Astrocyte (in vitro differentiated cells and primary cell): ENCODE measurements around the gene GALNT2. TPM values are rescaled to one million over a fixed set of nuclear protein-coding genes. Genes with fewer than 3 reads are reported as not detected.
A peak's percentile ranks its signal among the peaks of the same experiment; 100 is the strongest.

Experiments used
- DNase-seq: peaks from one replicate; pipeline ENCODE4 v3.0.0-alpha.2; 2010; ENCODE audit warnings: low read depth
- FAIRE-seq: peaks from 2 replicates; lab custom pipeline; 2011; peaks lifted over from hg19 to GRCh38; lab: Jason Lieb, UNC
- H2AFZ ChIP-seq: 2 replicates; pipeline ENCODE4 v1.6.0; 2012; ENCODE audit warnings: low read depth, low read length, inconsistent platforms
- H3K27ac ChIP-seq: 2 replicates; pipeline ENCODE4 v1.5.1; 2011; ENCODE audit warnings: low read depth, low read length, inconsistent platforms
- H3K27me3 ChIP-seq: 2 replicates; pipeline ENCODE4 v1.6.0; 2011; ENCODE audit warnings: low read length, inconsistent platforms; ENCODE audit not compliant: insufficient read depth
- H3K36me3 ChIP-seq: 2 replicates; pipeline ENCODE4 v1.5.1; 2011; ENCODE audit warnings: low read length, inconsistent platforms; ENCODE audit not compliant: insufficient read depth
- H3K4me1 ChIP-seq: 2 replicates; pipeline ENCODE4 v1.5.1; 2011; ENCODE audit warnings: low read length, inconsistent platforms; ENCODE audit not compliant: insufficient read depth
- H3K4me2 ChIP-seq: 2 replicates; pipeline ENCODE4 v1.6.0; 2012; ENCODE audit warnings: low read length, inconsistent platforms
- H3K4me3 ChIP-seq: 2 replicates; pipeline ENCODE4 v1.5.1; 2011; ENCODE audit warnings: low read depth, mild to moderate bottlenecking, low read length, inconsistent platforms; ENCODE audit not compliant: insufficient read depth
- H3K79me2 ChIP-seq: 2 replicates; pipeline ENCODE4 v1.6.0; 2012; ENCODE audit warnings: mild to moderate bottlenecking, low read length, inconsistent platforms; ENCODE audit not compliant: insufficient read depth
- H3K9ac ChIP-seq: 2 replicates; pipeline ENCODE4 v1.6.0; 2012; ENCODE audit warnings: mild to moderate bottlenecking, low read length, inconsistent platforms
- H3K9me3 ChIP-seq: 2 replicates; pipeline ENCODE4 v1.5.1; 2012; ENCODE audit warnings: low read depth, mild to moderate bottlenecking, low read length, inconsistent platforms; ENCODE audit not compliant: insufficient read depth
- H4K20me1 ChIP-seq: 2 replicates; pipeline ENCODE4 v1.6.0; 2012; ENCODE audit warnings: low read length, inconsistent platforms; ENCODE audit not compliant: insufficient read depth
- H3K27ac Mint-ChIP-seq: one replicate; pipeline ENCODE4 v1.8.0; 2021; ENCODE audit warnings: mild to moderate bottlenecking, mixed read lengths; ENCODE audit not compliant: unreplicated experiment
- H3K27me3 Mint-ChIP-seq: one replicate; pipeline ENCODE4 v1.8.0; 2021; ENCODE audit warnings: low read depth, mixed read lengths; ENCODE audit not compliant: unreplicated experiment
- H3K36me3 Mint-ChIP-seq: one replicate; pipeline ENCODE4 v1.8.0; 2021; ENCODE audit warnings: low read depth, mixed read lengths; ENCODE audit not compliant: unreplicated experiment
- H3K4me1 Mint-ChIP-seq: one replicate; pipeline ENCODE4 v1.8.0; 2021; ENCODE audit warnings: low read depth, mixed read lengths; ENCODE audit not compliant: unreplicated experiment
- H3K4me3 Mint-ChIP-seq: one replicate; pipeline ENCODE4 v1.8.0; 2021; ENCODE audit warnings: mild to moderate bottlenecking, moderate library complexity, mixed read lengths; ENCODE audit not compliant: unreplicated experiment
- H3K9me3 Mint-ChIP-seq: one replicate; pipeline ENCODE4 v1.8.0; 2021; ENCODE audit warnings: mild to moderate bottlenecking, mixed read lengths; ENCODE audit not compliant: unreplicated experiment
- CTCF ChIP-seq: IDR thresholded peaks from 2 replicates; pipeline ENCODE4 v1.5.1; 2011; ENCODE audit warnings: low read depth, mild to moderate bottlenecking, inconsistent platforms, low read length, moderate library complexity; ENCODE audit not compliant: insufficient read depth
- EZH2 ChIP-seq: IDR thresholded peaks from 2 replicates; pipeline ENCODE4 v1.6.1; 2012; ENCODE audit warnings: mild to moderate bottlenecking, low read length, inconsistent platforms; ENCODE audit not compliant: insufficient read depth
- total RNA-seq: library from RNA; stranded (reverse); gene quantifications from 2 replicates; pipeline ENCODE4 v1.2.1, GENCODE V29; 2021

The GALNT2 gene
- total RNA-seq, 1 donor from 2014 or later: 507 TPM

GRCh38 chr1:230321741-230322420, 254.8 kb downstream of the GALNT2 start:
- TF ChIP-seq CTCF: no peak
- TF ChIP-seq EZH2: no peak
- Histone ChIP-seq H3K9me3 (no peaks in the 10 kb centered on the region), H2AFZ (no peak overlapping the region), H3K9ac (no peak overlapping the region), H3K27ac (no peak overlapping the region), H3K36me3 (no peaks in the 10 kb centered on the region), H3K4me1 (no peaks in the 10 kb centered on the region), H3K4me3 (no peak overlapping the region), H3K79me2 (no peaks in the 10 kb centered on the region), H3K4me2 (no peak overlapping the region), H4K20me1 (no peaks in the 10 kb centered on the region), H3K27me3 (peaks cover 2% of the 10 kb centered on the region)
- no peak for DNase-seq
- H3K4me3 Mint-ChIP-seq: no peak overlapping the region
- no peaks in the 10 kb centered on the region for H3K9me3 Mint-ChIP-seq
- H3K27ac Mint-ChIP-seq: peak overlapping the region; percentile 27
- FAIRE-seq: no peak
- peaks cover 12% of the 10 kb centered on the region for H3K4me1 Mint-ChIP-seq
- peaks cover 41% of the 10 kb centered on the region for H3K36me3 Mint-ChIP-seq
- peaks cover 4% of the 10 kb centered on the region for H3K27me3 Mint-ChIP-seq

- Histone ChIP-seq H3K27ac (no peak overlapping the region), H3K79me2 (no peaks in the 10 kb centered on the region), H3K4me1 (no peaks in the 10 kb centered on the region), H4K20me1 (no peaks in the 10 kb centered on the region), H3K36me3 (no peaks in the 10 kb centered on the region), H2AFZ (no peak overlapping the region), H3K9ac (no peak overlapping the region), H3K9me3 (no peaks in the 10 kb centered on the region), H3K4me2 (no peak overlapping the region), H3K4me3 (no peak overlapping the region), H3K27me3 (no peaks in the 10 kb centered on the region)
- TF ChIP-seq CTCF: no peak
- TF ChIP-seq EZH2: no peak
- Mint-ChIP-seq H3K9me3 (no peaks in the 10 kb centered on the region), H3K4me3 (no peak overlapping the region), H3K27ac (no peak overlapping the region), H3K27me3 (peaks cover 4% of the 10 kb centered on the region), H3K4me1 (peaks cover 12% of the 10 kb centered on the region), H3K36me3 (peaks cover 44% of the 10 kb centered on the region)
- DNase-seq: no peak
- no peak for FAIRE-seq
Observed at GRCh38 chr1:230322421-230322756, 255.4 kb downstream of the GALNT2 start.

- H3K36me3 Mint-ChIP-seq: peaks cover 46% of the 10 kb centered on the region
- Histone ChIP-seq H3K27me3 (no peaks in the 10 kb centered on the region), H3K79me2 (no peaks in the 10 kb centered on the region), H3K4me3 (no peak overlapping the region), H3K36me3 (no peaks in the 10 kb centered on the region), H3K27ac (no peak overlapping the region), H3K9ac (no peak overlapping the region), H3K9me3 (no peaks in the 10 kb centered on the region), H2AFZ (no peak overlapping the region), H3K4me1 (peaks cover 5% of the 10 kb centered on the region), H3K4me2 (no peak overlapping the region), H4K20me1 (no peaks in the 10 kb centered on the region)
- no peaks in the 10 kb centered on the region for H3K9me3 Mint-ChIP-seq
- no peak for FAIRE-seq
- no peak overlapping the region for H3K27ac Mint-ChIP-seq
- DNase-seq: no peak
- TF ChIP-seq EZH2 (no peak), CTCF (no peak)
- no peak overlapping the region for H3K4me3 Mint-ChIP-seq
- H3K27me3 Mint-ChIP-seq: peaks cover 2% of the 10 kb centered on the region
- peaks cover 15% of the 10 kb centered on the region for H3K4me1 Mint-ChIP-seq
Observed at GRCh38 chr1:230322967-230323547, 256.0 kb downstream of the GALNT2 start.
